Esophagus (tissue), 2 donors: ENCODE measurements around the gene SERHL2. TPM values are rescaled to one million over a fixed set of nuclear protein-coding genes. Genes with fewer than 3 reads are reported as not detected.
"Not testable (repeated sequence)": the region's sequence is repeated elsewhere in the genome, so short reads cannot be mapped to it uniquely, and the experiment has no call there.

Source experiments
- H3K27ac ChIP-seq, 2 donors: one replicate each; pipeline ENCODE4 v1.5.1; 2013; ENCODE audit warnings: low read depth in 2 of 2, mild to moderate bottlenecking in 2 of 2, inconsistent platforms in 1 of 2, low read length in 1 of 2, moderate library complexity in 1 of 2
- H3K27me3 ChIP-seq, 2 donors: one replicate each; pipeline ENCODE4 v1.6.1; 2013; ENCODE audit warnings: low read length in 2 of 2, control low read depth in 1 of 2, mild to moderate bottlenecking in 1 of 2; ENCODE audit not compliant: insufficient read depth in 2 of 2, control insufficient read depth in 1 of 2
- H3K36me3 ChIP-seq, 2 donors: one replicate each; pipeline ENCODE4 v1.6.1; 2013; ENCODE audit warnings: low read length in 1 of 2; ENCODE audit not compliant: control insufficient read depth in 2 of 2, insufficient read depth in 2 of 2
- H3K4me1 ChIP-seq, 2 donors: one replicate each; pipeline ENCODE4 v1.6.1; 2013; ENCODE audit warnings: low read length in 1 of 2; ENCODE audit not compliant: control insufficient read depth in 2 of 2, insufficient read depth in 2 of 2
- H3K4me3 ChIP-seq, 2 donors: one replicate each; pipeline ENCODE4 v1.5.1; 2013; ENCODE audit warnings: low read length in 2 of 2, mild to moderate bottlenecking in 2 of 2, low read depth in 1 of 2, moderate library complexity in 1 of 2
- H3K9me3 ChIP-seq, 2 donors: one replicate each; pipeline ENCODE4 v1.6.1; 2013; ENCODE audit warnings: mild to moderate bottlenecking in 2 of 2, low read depth in 1 of 2, low read length in 1 of 2, moderate library complexity in 1 of 2; ENCODE audit not compliant: control insufficient read depth in 2 of 2, insufficient read depth in 1 of 2
- WGBS, 2 donors: extraction: QIAGEN DNeasy Blood & Tissue Kit; methylation state at CpG; one replicate each; pipeline ENCODE4 v1.1.7; 2013; 5-methylcytosine and 5-hydroxymethylcytosine counted together
- polyA plus RNA-seq, 2 donors: library from polyadenylated mRNA; stranded (reverse); fragments of 200-250 nt; gene quantifications; one replicate each; pipeline ENCODE4 v1.2.3, GENCODE V29; 2013
- donor health status: healthy with polysubstance abuse.
- donor health status: Bipolar disorder and iron deficiency.

Gene SERHL2
- polyA plus RNA-seq, 2 donors, result 1.5 to 6.0 TPM

DNA sequence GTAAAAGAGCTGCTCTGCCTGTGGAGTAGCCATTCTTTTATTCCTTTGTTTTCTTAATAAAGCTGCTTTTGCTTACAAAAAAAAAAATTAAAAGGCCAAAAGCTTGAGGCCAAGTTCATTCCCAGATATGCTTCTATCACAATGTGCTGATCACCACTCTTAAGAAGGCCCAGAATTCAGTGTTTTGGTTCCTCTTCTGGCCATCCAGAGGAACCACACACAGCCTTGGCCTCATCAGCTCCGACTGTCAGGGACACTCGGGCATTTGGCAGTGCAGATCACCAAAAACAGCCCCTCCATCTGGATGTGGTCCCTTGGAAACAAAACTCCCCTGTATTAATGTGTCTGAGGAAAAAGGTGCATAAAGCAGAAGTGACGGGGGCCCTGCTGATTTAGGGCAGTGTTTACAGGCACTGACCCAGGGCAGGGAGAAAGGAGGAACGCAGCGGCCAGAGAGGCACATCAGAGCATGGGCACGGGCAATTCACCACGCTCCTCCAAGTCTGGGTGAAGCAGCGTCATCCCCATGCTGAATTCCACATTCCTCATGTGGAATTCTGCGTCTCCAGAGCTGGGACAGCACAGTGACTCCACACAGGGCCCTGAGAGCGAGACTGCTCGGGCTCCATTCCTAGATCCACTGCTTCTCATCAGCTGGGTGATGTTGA, 43.2 kb downstream of the SERHL2 start:
- no peaks in the 10 kb centered on the region for H3K27me3 ChIP-seq
- 90 to 91% methylated on average over 11 of the region's 11 CpGs for WGBS, 2 donors
- H3K27ac ChIP-seq, result no peak overlapping the region
- peaks cover 40 to 52% of the 10 kb centered on the region in 2 donors for H3K36me3 ChIP-seq
- no peaks in the 10 kb centered on the region for H3K9me3 ChIP-seq
- no peak overlapping the region for H3K4me3 ChIP-seq
- no peaks in the 10 kb centered on the region for H3K4me1 ChIP-seq

DNA sequence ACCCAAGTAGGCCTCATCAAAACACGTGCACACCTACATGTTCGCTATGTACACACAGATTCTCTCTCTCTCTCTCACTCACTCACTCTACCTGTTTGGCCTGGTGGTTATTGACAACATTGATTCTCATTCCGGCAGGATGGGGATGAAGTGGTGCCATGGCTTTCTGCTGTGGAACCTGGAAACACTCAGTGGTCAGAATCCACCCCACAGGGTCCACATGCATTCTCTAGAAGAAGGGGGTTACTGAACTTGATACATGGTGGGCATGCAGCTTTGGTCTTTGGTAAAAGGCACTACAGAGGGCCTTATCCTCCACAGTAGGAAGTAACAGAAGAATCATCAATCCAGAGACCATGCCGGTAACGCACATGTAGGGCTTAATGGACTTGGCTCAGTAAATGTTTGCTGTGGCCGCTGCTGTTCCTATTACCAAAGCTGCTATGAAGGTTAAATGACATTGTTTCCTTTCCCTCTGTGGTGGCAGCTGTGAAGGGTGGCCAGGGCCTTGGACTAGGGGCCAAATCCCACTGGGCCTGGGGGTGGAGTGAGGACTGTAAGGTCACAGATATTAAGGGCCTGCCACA, 48.2 kb downstream of the SERHL2 start:
- WGBS, 2 donors, result 80 to 90% methylated on average over 6 of the region's 6 CpGs
- Histone ChIP-seq H3K4me3 (no peak overlapping the region), H3K36me3 (peaks cover 28 to 29% of the 10 kb centered on the region in 2 donors), H3K27me3 (no peaks in the 10 kb centered on the region), H3K27ac (no peak overlapping the region), H3K9me3 (no peaks in the 10 kb centered on the region), H3K4me1 (peaks cover 0 to 2% of the 10 kb centered on the region in 2 donors)

DNA sequence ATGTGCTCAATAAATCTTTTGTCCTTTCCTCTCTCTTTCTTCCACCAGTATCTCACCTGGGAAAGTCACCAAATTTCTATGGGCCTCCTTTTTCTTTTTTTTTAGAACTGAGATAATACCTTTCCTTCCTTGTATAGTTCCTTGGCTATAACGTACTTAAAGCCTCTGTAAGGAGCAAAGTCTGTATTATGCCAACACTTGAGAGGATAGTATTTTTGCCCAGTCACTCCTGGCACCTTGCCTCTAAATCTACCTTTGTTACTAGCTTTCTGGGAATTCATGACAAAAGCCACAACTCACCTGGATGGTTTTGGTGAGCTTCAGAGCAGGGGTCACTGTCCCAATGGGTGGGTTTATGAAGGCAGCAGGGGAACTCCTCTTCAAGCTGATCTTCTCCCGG, 48.7 kb downstream of the SERHL2 start:
- 74 to 76% methylated on average over 2 of the region's 2 CpGs for WGBS, 2 donors
- Histone ChIP-seq H3K4me1 (peaks cover 0 to 2% of the 10 kb centered on the region in 2 donors), H3K27ac (no peak overlapping the region)

DNA sequence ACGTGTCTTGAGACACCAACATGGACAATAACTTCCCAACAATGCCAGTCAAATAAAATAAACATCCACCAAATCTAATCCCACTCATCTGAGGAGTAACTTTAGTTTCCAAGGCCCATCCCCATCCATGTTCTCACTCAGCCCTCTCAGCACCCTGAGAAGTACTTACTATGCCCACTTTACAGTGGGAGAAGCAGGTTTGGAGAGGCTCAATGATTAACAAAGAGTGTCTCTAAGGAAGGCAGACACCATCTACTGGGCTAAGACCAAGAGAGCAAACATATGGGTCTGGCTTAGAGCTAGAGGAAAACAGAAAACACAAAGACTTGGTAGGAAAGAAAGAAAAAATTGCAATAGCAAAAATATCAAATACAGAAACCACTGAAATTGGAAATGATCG, 49.7 kb downstream of the SERHL2 start:
- Histone ChIP-seq H3K9me3 (no peaks in the 10 kb centered on the region), H3K27ac (no peak overlapping the region), H3K36me3 (peaks cover 23 to 27% of the 10 kb centered on the region in 2 donors), H3K4me1 (peaks cover under 1 to 2% of the 10 kb centered on the region in 2 donors), H3K27me3 (no peaks in the 10 kb centered on the region), H3K4me3 (no peak overlapping the region)
- 83 to 90% methylated on average over 2 of the region's 2 CpGs for WGBS, 2 donors

More for the DNA sequence above, 48.7 kb downstream of the SERHL2 start:
- Histone ChIP-seq H3K36me3 (peaks cover 25 to 29% of the 10 kb centered on the region in 2 donors), H3K4me3 (no peak overlapping the region), H3K27me3 (no peaks in the 10 kb centered on the region), H3K9me3 (no peaks in the 10 kb centered on the region)

DNA sequence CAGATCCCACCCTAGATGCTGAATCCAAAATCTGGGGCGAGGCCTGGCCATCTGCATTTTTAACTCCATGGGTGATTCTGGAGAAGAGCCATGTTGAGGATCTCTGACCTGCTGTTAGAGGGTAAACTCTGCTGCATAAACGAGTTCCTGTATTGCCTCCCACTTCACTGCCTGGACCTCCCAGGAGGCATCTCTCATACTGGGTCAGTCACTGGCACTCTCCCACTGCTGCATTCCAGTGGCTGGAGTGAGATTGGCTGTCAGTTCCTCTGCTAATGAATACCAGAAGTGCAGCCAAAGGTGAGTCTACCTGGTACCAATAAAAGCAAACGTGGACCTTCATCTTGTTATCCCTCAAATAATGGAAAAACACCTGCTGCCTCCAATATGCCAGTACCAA, 50.6 kb downstream of the SERHL2 start:
- Histone ChIP-seq H3K36me3 (peaks cover 14 to 18% of the 10 kb centered on the region in 2 donors), H3K9me3 (no peaks in the 10 kb centered on the region), H3K4me3 (no peak overlapping the region), H3K27ac (no peak overlapping the region), H3K4me1 (peaks cover 2 to 9% of the 10 kb centered on the region in 2 donors), H3K27me3 (no peaks in the 10 kb centered on the region)
- 61 to 63% methylated on average over 3 of the region's 3 CpGs for WGBS, 2 donors

DNA sequence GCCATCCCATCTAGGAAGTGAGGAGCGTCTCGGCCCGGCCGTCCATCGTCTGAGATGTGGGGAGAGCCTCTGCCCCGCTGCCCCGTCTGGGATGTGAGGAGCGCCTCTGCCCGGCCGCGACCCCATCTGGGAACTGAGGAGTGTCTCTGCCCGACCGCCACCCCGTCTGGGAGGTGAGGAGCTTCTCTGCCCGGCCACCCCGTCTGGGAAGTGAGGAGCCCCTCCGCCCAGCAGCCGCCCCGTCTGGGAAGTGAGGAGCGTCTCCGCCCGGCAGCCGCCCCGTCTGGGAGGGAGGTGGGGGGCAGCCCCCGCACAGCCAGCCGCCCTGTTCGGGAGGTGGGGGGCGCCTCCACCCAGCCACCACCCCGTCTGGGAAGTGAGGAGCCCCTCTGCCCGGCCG, 53.9 kb downstream of the SERHL2 start:
- H3K4me1 ChIP-seq, result peaks cover 2 to 19% of the 10 kb centered on the region in 2 donors
- not testable (repeated sequence) for H3K4me3 ChIP-seq, H3K27me3 ChIP-seq, H3K36me3 ChIP-seq, H3K27ac ChIP-seq, H3K9me3 ChIP-seq
- 92 to 93% methylated on average over 31 of the region's 31 CpGs for WGBS, 2 donors

DNA sequence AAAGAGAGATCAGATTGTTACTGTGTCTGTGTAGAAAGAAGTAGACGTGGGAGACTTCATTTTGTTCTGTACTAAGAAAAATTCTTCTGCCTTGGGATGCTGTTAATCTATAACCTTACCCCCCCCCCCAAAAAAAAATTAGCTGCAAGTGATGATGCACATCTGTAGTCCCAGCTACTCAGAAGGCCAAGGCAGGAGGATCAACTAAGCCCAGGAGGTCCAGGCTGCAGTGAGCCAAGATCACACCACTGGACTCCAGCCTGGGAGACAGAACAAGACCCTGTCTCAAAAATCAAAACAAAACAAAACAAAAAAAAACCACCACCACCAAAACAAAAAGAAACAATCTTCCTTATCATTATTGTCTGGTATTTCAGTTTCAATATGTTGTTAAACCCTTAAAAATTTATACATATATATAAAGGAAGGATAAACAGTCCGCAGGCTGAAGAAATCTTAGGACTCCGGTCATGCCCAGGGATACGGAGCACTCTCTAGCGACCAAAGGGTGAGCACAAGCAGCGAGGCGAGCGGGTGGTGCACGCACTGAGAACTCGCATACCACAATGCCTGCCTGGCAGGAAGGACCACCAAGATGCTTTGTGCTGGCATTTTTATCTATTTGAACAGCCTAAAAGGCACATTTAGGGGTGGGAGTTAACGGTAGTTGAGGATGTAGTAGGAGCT, 54.5 kb downstream of the SERHL2 start:
- no peaks in the 10 kb centered on the region for H3K9me3 ChIP-seq
- peak overlapping the region; percentile 89 to 92 for H3K27ac ChIP-seq
- 69 to 74% methylated on average over 11 of the region's 11 CpGs for WGBS, 2 donors
- H3K4me3 ChIP-seq, result no peak overlapping the region
- H3K27me3 ChIP-seq, result no peaks in the 10 kb centered on the region
- peaks cover 6 to 24% of the 10 kb centered on the region in 2 donors for H3K4me1 ChIP-seq
- peaks cover 3 to 7% of the 10 kb centered on the region in 2 donors for H3K36me3 ChIP-seq

DNA sequence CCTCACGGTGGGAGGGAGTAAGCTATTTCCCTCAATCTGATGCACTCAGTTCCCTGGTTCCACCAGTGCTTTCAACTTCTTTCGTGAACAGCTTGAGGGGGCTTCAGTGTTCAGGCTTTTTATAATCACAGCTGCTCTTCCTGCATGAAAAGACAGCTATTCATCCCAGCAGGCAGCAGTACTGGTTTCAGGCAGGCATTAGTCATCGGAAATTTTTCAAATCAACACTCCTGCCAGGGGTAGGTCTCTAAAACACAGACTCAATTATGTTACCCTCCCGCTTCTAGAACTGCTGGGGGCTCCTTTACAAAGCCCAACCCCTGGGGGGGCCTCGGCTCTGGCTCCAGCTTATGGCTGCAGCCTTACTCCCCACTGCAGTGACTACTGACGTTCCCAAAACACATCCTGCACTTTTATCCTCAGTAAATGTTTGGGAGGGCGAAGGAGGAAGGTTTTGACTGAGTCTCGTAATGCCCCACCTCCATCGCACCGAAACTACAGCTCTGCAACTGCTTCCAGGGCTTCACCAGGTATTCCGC, 55.1 kb downstream of the SERHL2 start:
- WGBS, 2 donors, result 36 to 48% methylated on average over 11 of the region's 11 CpGs
- H3K4me3 ChIP-seq, result peak overlapping the region; percentile 12 to 24
- peaks cover 3 to 7% of the 10 kb centered on the region in 2 donors for H3K36me3 ChIP-seq
- no peaks in the 10 kb centered on the region for H3K27me3 ChIP-seq
- H3K27ac ChIP-seq, result peak overlapping the region; percentile 89 to 92
- H3K9me3 ChIP-seq, result no peaks in the 10 kb centered on the region
- H3K4me1 ChIP-seq, result peaks cover 6 to 24% of the 10 kb centered on the region in 2 donors

DNA sequence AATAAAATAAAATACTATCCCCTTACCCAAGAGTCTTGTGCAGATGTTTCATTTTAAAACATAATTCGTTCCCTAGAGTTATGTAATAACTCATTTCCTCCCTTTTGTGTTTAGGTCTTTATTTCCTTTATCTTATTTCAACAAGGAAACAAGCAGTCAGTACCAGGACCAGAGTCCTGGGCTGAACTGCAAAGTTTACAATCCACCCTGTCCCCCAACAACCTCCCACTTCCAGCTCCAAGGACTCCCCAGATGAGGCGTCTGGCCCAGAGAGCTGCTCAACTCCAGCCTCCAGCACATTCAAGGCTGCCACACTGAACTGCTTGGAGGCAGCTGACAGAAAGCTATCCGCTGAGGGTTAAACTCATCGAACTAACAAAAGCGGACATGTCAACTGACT, 56.4 kb downstream of the SERHL2 start:
- Histone ChIP-seq H3K27me3 (no peaks in the 10 kb centered on the region), H3K4me1 (peaks cover 4 to 24% of the 10 kb centered on the region in 2 donors), H3K27ac (peak overlapping the region; percentile 39 to 92), H3K9me3 (no peaks in the 10 kb centered on the region), H3K36me3 (peaks cover 0 to 6% of the 10 kb centered on the region in 2 donors), H3K4me3 (no peak overlapping the region)
- 45 to 59% methylated on average over 5 of the region's 5 CpGs for WGBS, 2 donors
